Neural cell (in vitro differentiated cells): ENCODE measurements around the gene RAD51B. TPM values are rescaled to one million over a fixed set of nuclear protein-coding genes. Genes with fewer than 3 reads are reported as not detected.
"Not testable (repeated sequence)": the region's sequence is repeated elsewhere in the genome, so short reads cannot be mapped to it uniquely, and the experiment has no call there.

Experiments used
- H2AFZ ChIP-seq: fragments of 200-600, 300-800 bp; sonication (generic), shearing (Covaris generic); 2 replicates; pipeline ENCODE4 v1.6.0; 2014; ENCODE audit warnings: low read depth, mild to moderate bottlenecking, antibody characterized with exemption, low read length, moderate library complexity
- H3F3A ChIP-seq: fragments of 200-600 bp; shearing (Covaris generic); 2 replicates; pipeline ENCODE4 v1.6.1; 2016; ENCODE audit warnings: mild to moderate bottlenecking, moderate library complexity, mixed read lengths, antibody characterized with exemption, low read length; ENCODE audit not compliant: insufficient read depth, poor library complexity, severe bottlenecking
- H3K27ac ChIP-seq: fragments of 200-600, 300-800 bp; sonication (generic), shearing (Covaris generic); 2 replicates; pipeline ENCODE4 v1.5.1; 2014; ENCODE audit warnings: mild to moderate bottlenecking, low read length, moderate library complexity
- H3K27me3 ChIP-seq: fragments of 300-800, 200-600 bp; sonication (generic), shearing (Covaris generic); 2 replicates; pipeline ENCODE4 v1.6.0; 2014; ENCODE audit warnings: mild to moderate bottlenecking, low read depth, low read length, moderate library complexity; ENCODE audit not compliant: insufficient read depth
- H3K36me3 ChIP-seq: fragments of 300-800, 200-600 bp; sonication (generic), shearing (Covaris generic); 2 replicates; pipeline ENCODE4 v1.5.1; 2014; ENCODE audit warnings: mild to moderate bottlenecking, antibody characterized with exemption, low read length, moderate library complexity; ENCODE audit not compliant: insufficient read depth
- H3K4me2 ChIP-seq: fragments of 300-800, 200-600 bp; sonication (generic), shearing (Covaris generic); 2 replicates; pipeline ENCODE4 v1.6.0; 2014; ENCODE audit warnings: mild to moderate bottlenecking, low read length
- H3K4me3 ChIP-seq: fragments of 300-800, 200-600 bp; sonication (generic), shearing (Covaris generic); 2 replicates; pipeline ENCODE4 v1.5.1; 2014; ENCODE audit warnings: mild to moderate bottlenecking, low read length, moderate library complexity
- H3K79me2 ChIP-seq: fragments of 200-600 bp; shearing (Covaris generic); replicated peaks from 2 replicates; pipeline ENCODE4 v1.6.0; 2014; ENCODE audit warnings: mild to moderate bottlenecking, low read length, moderate library complexity; ENCODE audit not compliant: insufficient read depth
- H3K9ac ChIP-seq: fragments of 300-800, 200-600 bp; sonication (generic), shearing (Covaris generic); 2 replicates; pipeline ENCODE4 v1.6.1; 2016; ENCODE audit warnings: mild to moderate bottlenecking, low read length, mixed read lengths
- H3K9me2 ChIP-seq: fragments of 200-600 bp; shearing (Covaris generic); 2 replicates; pipeline ENCODE4 v1.6.1; 2016; ENCODE audit warnings: mild to moderate bottlenecking, low read length, mixed read lengths; ENCODE audit not compliant: insufficient read depth
- H3K9me3 ChIP-seq: fragments of 200-600, 300-800 bp; sonication (generic), shearing (Covaris generic); 2 replicates; pipeline ENCODE4 v1.6.1; 2016; ENCODE audit warnings: mild to moderate bottlenecking, mixed run types, low read length, moderate library complexity, mixed read lengths
- H4K20me1 ChIP-seq: fragments of 200-600 bp; shearing (Covaris generic); 2 replicates; pipeline ENCODE4 v1.6.1; 2016; ENCODE audit warnings: mild to moderate bottlenecking, mixed run types; ENCODE audit not compliant: insufficient read depth
- EP300 ChIP-seq: fragments of 450-650 bp; conservative IDR thresholded peaks from 2 replicates; pipeline ENCODE4 v1.6.1; 2014; ENCODE audit warnings: antibody characterized with exemption, mild to moderate bottlenecking, moderate library complexity; ENCODE audit not compliant: poor library complexity, severe bottlenecking
- EZH2 ChIP-seq: fragments of 200-600, 300-800 bp; shearing (Covaris generic), sonication (generic); IDR thresholded peaks from 2 replicates; pipeline ENCODE4 v1.6.1; 2014; ENCODE audit warnings: antibody characterized with exemption, low read length, borderline replicate concordance, mild to moderate bottlenecking; ENCODE audit not compliant: insufficient read depth, poor library complexity, severe bottlenecking
- MXI1 ChIP-seq: fragments of 450-650 bp; conservative IDR thresholded peaks from 2 replicates; pipeline ENCODE4 v1.6.1; 2014; ENCODE audit warnings: antibody characterized with exemption, mild to moderate bottlenecking; ENCODE audit not compliant: poor library complexity, severe bottlenecking
- POLR2AphosphoS5 ChIP-seq: IDR thresholded peaks from 2 replicates; pipeline ENCODE4 v1.6.1; 2012
- RAD21 ChIP-seq: fragments of 450-650 bp; conservative IDR thresholded peaks from 2 replicates; pipeline ENCODE4 v1.6.1; 2014; ENCODE audit warnings: antibody characterized with exemption, mild to moderate bottlenecking, moderate library complexity
- SMC3 ChIP-seq: fragments of 450-650 bp; conservative IDR thresholded peaks from 2 replicates; pipeline ENCODE4 v1.6.1; 2014; ENCODE audit warnings: antibody characterized with exemption, mild to moderate bottlenecking, moderate library complexity; ENCODE audit not compliant: poor library complexity
- TAF1 ChIP-seq: IDR thresholded peaks from 2 replicates; pipeline ENCODE4 v1.6.1; 2012; ENCODE audit warnings: low read depth
- polyA plus RNA-seq: library from polyadenylated mRNA; depleted of rRNA; stranded (reverse); fragments of >200 nt; gene quantifications from 2 replicates; pipeline ENCODE4 v1.2.3, GENCODE V29; 2014
- TF ChIP-seq, protein P1 (sequence below): IDR thresholded peaks from 2 replicates; pipeline ENCODE4 v1.6.1; 2012; ENCODE audit warnings: borderline replicate concordance
- TF ChIP-seq, protein P2 (sequence below): fragments of 450-650 bp; IDR thresholded peaks from 2 replicates; pipeline ENCODE4 v1.5.1; 2014; ENCODE audit warnings: antibody characterized with exemption, mild to moderate bottlenecking, moderate library complexity; ENCODE audit not compliant: poor library complexity, severe bottlenecking

RAD51B gene
- polyA plus RNA-seq, 1 donor from 2014 or later = 3.1 TPM

DNA sequence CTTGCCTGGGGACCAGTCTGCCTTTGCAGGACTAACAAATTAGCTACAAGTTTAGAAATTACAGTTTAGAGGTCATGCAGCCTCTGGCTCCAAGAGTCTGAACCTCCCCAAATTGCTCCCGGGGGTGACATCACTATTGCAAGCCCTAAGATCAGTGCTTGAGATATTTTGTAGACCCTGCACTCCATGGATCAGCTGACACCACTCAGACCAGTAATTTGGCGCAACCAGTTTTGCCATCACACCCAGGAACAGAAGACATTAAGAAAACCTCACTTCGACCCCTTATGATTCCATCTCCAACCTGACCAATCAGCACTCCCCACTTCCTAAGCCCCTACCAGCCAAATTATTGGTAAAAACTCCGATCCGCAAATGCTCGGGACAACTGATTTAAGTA, 1.1 kb upstream of the RAD51B start:
- H3F3A ChIP-seq, H3K9me2 ChIP-seq, H3K27me3 ChIP-seq, H4K20me1 ChIP-seq, H2AFZ ChIP-seq, H3K27ac ChIP-seq, H3K9ac ChIP-seq, H3K4me3 ChIP-seq, H3K36me3 ChIP-seq, H3K9me3 ChIP-seq, H3K4me2 ChIP-seq: not testable (repeated sequence)
- H3K79me2 ChIP-seq = peaks cover 16% of the 10 kb centered on the region

DNA sequence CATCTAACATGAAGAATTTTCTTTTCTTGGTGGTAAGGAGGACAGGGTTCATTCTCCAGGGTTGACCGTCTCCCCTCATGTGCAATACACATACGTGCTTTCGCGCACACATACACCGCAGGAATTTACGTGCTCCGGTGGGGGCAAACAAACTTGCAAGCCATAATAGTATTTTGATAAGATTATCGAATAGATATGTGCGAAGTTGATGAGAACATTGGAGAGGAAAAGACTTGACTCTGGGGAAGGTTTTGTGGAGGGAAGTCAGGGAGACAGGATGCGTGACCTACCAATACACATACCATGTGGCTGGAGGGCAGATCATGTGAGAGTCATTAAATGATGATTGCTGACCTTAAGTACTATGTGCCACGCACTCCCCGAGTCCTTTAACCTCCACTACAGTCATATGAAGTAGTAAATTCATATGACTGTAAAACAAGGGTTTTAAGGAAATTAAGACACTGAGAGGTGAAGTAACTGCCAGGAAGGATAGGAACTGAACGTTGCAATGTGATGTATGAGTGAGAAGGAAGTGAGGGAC, 921 bp downstream of the RAD51B start:
- TF ChIP-seq SMC3 (no peak), EZH2 (no peak), EP300 (no peak), TAF1 (no peak)
- TF ChIP-seq, protein P1, sequence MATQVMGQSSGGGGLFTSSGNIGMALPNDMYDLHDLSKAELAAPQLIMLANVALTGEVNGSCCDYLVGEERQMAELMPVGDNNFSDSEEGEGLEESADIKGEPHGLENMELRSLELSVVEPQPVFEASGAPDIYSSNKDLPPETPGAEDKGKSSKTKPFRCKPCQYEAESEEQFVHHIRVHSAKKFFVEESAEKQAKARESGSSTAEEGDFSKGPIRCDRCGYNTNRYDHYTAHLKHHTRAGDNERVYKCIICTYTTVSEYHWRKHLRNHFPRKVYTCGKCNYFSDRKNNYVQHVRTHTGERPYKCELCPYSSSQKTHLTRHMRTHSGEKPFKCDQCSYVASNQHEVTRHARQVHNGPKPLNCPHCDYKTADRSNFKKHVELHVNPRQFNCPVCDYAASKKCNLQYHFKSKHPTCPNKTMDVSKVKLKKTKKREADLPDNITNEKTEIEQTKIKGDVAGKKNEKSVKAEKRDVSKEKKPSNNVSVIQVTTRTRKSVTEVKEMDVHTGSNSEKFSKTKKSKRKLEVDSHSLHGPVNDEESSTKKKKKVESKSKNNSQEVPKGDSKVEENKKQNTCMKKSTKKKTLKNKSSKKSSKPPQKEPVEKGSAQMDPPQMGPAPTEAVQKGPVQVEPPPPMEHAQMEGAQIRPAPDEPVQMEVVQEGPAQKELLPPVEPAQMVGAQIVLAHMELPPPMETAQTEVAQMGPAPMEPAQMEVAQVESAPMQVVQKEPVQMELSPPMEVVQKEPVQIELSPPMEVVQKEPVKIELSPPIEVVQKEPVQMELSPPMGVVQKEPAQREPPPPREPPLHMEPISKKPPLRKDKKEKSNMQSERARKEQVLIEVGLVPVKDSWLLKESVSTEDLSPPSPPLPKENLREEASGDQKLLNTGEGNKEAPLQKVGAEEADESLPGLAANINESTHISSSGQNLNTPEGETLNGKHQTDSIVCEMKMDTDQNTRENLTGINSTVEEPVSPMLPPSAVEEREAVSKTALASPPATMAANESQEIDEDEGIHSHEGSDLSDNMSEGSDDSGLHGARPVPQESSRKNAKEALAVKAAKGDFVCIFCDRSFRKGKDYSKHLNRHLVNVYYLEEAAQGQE = no peak
- Histone ChIP-seq H3K36me3 (no peaks in the 10 kb centered on the region), H3K9me2 (no peaks in the 10 kb centered on the region), H3K4me3 (peak overlapping the region; percentile 77), H3K9ac (peak overlapping the region; percentile 49), H3K4me2 (peak overlapping the region; percentile 77), H2AFZ (no peak overlapping the region), H3K9me3 (no peaks in the 10 kb centered on the region), H3K79me2 (peaks cover 5% of the 10 kb centered on the region), H3K27ac (no peak overlapping the region), H3K27me3 (no peaks in the 10 kb centered on the region), H4K20me1 (no peaks in the 10 kb centered on the region), H3F3A (no peaks in the 10 kb centered on the region)

DNA sequence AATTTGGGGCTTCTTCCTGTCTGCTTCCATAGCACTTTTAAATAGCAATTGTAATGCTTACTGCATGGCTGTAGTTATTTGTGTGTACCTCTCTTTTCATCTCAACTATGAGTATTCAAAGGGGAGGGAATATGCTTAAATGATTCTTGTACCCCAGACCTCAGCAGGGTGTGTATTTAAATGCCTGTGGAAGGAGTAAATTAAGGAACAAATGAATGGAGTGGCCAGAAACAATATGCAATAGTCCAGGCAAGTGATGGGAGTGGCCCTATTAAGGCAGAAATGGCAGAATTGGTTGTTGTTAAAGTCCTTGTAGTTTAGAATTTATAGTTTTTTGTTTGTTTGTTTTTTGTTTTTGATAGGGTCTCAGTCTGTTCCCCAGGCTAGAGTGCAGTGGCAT, 1.5 kb downstream of the RAD51B start:
- Histone ChIP-seq H2AFZ (no peak overlapping the region), H3K9me2 (no peaks in the 10 kb centered on the region), H3K27me3 (no peaks in the 10 kb centered on the region), H3K9me3 (no peaks in the 10 kb centered on the region), H3K4me3 (no peak overlapping the region), H3K4me2 (no peak overlapping the region), H3K9ac (no peak overlapping the region), H3F3A (no peaks in the 10 kb centered on the region), H4K20me1 (no peaks in the 10 kb centered on the region), H3K27ac (no peak overlapping the region), H3K79me2 (no peaks in the 10 kb centered on the region), H3K36me3 (no peaks in the 10 kb centered on the region)
- TF ChIP-seq RAD21 (no peak), POLR2AphosphoS5 (no peak), SMC3 (no peak), EZH2 (no peak), MXI1 (no peak), TAF1 (no peak), EP300 (no peak)
- TF ChIP-seq, protein P1 = no peak
- TF ChIP-seq, protein P2, sequence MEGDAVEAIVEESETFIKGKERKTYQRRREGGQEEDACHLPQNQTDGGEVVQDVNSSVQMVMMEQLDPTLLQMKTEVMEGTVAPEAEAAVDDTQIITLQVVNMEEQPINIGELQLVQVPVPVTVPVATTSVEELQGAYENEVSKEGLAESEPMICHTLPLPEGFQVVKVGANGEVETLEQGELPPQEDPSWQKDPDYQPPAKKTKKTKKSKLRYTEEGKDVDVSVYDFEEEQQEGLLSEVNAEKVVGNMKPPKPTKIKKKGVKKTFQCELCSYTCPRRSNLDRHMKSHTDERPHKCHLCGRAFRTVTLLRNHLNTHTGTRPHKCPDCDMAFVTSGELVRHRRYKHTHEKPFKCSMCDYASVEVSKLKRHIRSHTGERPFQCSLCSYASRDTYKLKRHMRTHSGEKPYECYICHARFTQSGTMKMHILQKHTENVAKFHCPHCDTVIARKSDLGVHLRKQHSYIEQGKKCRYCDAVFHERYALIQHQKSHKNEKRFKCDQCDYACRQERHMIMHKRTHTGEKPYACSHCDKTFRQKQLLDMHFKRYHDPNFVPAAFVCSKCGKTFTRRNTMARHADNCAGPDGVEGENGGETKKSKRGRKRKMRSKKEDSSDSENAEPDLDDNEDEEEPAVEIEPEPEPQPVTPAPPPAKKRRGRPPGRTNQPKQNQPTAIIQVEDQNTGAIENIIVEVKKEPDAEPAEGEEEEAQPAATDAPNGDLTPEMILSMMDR = no peak
